RKO (cell line): ENCODE results near the gene TRIAP1.
"Not testable (repeated sequence)": the region's sequence is repeated elsewhere in the genome, so short reads cannot be mapped to it uniquely, and the experiment has no call there.

Experiments used
- DNase-seq: peaks from one replicate; pipeline ENCODE4 v3.0.0-alpha.2; 2016; ENCODE audit warnings: low spot score

TRIAP1 gene

GRCh38 chr12:120468821-120469449 is 22.8 kb upstream of the TRIAP1 start:
- no peak for DNase-seq

- DNase-seq, result peak; percentile 64
These were observed 22.2 kb upstream of the TRIAP1 start for GRCh38 chr12:120468325-120468820.

- DNase-seq, result no peak
These were observed 21.3 kb upstream of the TRIAP1 start for GRCh38 chr12:120467439-120467838.

GRCh38 chr12:120466560-120467315 is 20.6 kb upstream of the TRIAP1 start:
- DNase-seq, result peak; percentile 71

- no peak for DNase-seq
These were observed 19.6 kb upstream of the TRIAP1 start for GRCh38 chr12:120465756-120466155.

- DNase-seq, result no peak
These were observed 17.5 kb upstream of the TRIAP1 start for GRCh38 chr12:120463712-120464111.

- DNase-seq, result no peak
These were observed 16.0 kb upstream of the TRIAP1 start for GRCh38 chr12:120462099-120462640.

- DNase-seq, result no peak
These were observed 14.0 kb upstream of the TRIAP1 start for GRCh38 chr12:120460157-120460556.

GRCh38 chr12:120457133-120457532 is 10.9 kb upstream of the TRIAP1 start:
- DNase-seq, result no peak

GRCh38 chr12:120455302-120455701 is 9.1 kb upstream of the TRIAP1 start:
- DNase-seq, result no peak

GRCh38 chr12:120453977-120454376 is 7.8 kb upstream of the TRIAP1 start:
- peak; percentile 84 for DNase-seq

- DNase-seq, result no peak
These were observed 7.0 kb upstream of the TRIAP1 start for GRCh38 chr12:120453060-120453750.

- DNase-seq, result peak; percentile 44
These were observed 6.3 kb upstream of the TRIAP1 start for GRCh38 chr12:120452524-120452923.

- DNase-seq, result no peak
These were observed 1.8 kb upstream of the TRIAP1 start for GRCh38 chr12:120447992-120448391.

GRCh38 chr12:120446844-120447178 is 627 bp upstream of the TRIAP1 start:
- not testable (repeated sequence) for DNase-seq

- DNase-seq, result no peak
These were observed 1.5 kb downstream of the TRIAP1 start for GRCh38 chr12:120444676-120445075.

- DNase-seq, result peak; percentile 84
These were observed 6.4 kb downstream of the TRIAP1 start for GRCh38 chr12:120439646-120440247.

- peak; percentile 27 for DNase-seq
These were observed 7.5 kb downstream of the TRIAP1 start for GRCh38 chr12:120438495-120439198.

GRCh38 chr12:120437735-120438494 is 8.3 kb downstream of the TRIAP1 start, which contains the start of gene COX6A1:
COX6A1 (plus strand) TSS chr12:120438113; CDS start chr12:120438127, 14 bp downstream.
- DNase-seq, result peak; percentile 99

GRCh38 chr12:120432772-120433525 is 13.2 kb downstream of the TRIAP1 start:
- no peak for DNase-seq
